Astrocyte (in vitro differentiated cells and primary cell): ENCODE data around the gene SLC35D2. TPM values are rescaled to one million over a fixed set of nuclear protein-coding genes. Genes with fewer than 3 reads are reported as not detected.

Experiments used
- DNase-seq: peaks from one replicate; pipeline ENCODE4 v3.0.0-alpha.2; 2010; ENCODE audit warnings: low read depth
- FAIRE-seq: peaks from 2 replicates; lab custom pipeline; 2011; peaks lifted over from hg19 to GRCh38; lab: Jason Lieb, UNC
- H2AFZ ChIP-seq: 2 replicates; pipeline ENCODE4 v1.6.0; 2012; ENCODE audit warnings: low read depth, low read length, inconsistent platforms
- H3K27ac ChIP-seq: 2 replicates; pipeline ENCODE4 v1.5.1; 2011; ENCODE audit warnings: low read depth, low read length, inconsistent platforms
- H3K27me3 ChIP-seq: 2 replicates; pipeline ENCODE4 v1.6.0; 2011; ENCODE audit warnings: low read length, inconsistent platforms; ENCODE audit not compliant: insufficient read depth
- H3K36me3 ChIP-seq: 2 replicates; pipeline ENCODE4 v1.5.1; 2011; ENCODE audit warnings: low read length, inconsistent platforms; ENCODE audit not compliant: insufficient read depth
- H3K4me1 ChIP-seq: 2 replicates; pipeline ENCODE4 v1.5.1; 2011; ENCODE audit warnings: low read length, inconsistent platforms; ENCODE audit not compliant: insufficient read depth
- H3K4me2 ChIP-seq: 2 replicates; pipeline ENCODE4 v1.6.0; 2012; ENCODE audit warnings: low read length, inconsistent platforms
- H3K4me3 ChIP-seq: 2 replicates; pipeline ENCODE4 v1.5.1; 2011; ENCODE audit warnings: low read depth, mild to moderate bottlenecking, low read length, inconsistent platforms; ENCODE audit not compliant: insufficient read depth
- H3K79me2 ChIP-seq: 2 replicates; pipeline ENCODE4 v1.6.0; 2012; ENCODE audit warnings: mild to moderate bottlenecking, low read length, inconsistent platforms; ENCODE audit not compliant: insufficient read depth
- H3K9ac ChIP-seq: 2 replicates; pipeline ENCODE4 v1.6.0; 2012; ENCODE audit warnings: mild to moderate bottlenecking, low read length, inconsistent platforms
- H3K9me3 ChIP-seq: 2 replicates; pipeline ENCODE4 v1.5.1; 2012; ENCODE audit warnings: low read depth, mild to moderate bottlenecking, low read length, inconsistent platforms; ENCODE audit not compliant: insufficient read depth
- H4K20me1 ChIP-seq: 2 replicates; pipeline ENCODE4 v1.6.0; 2012; ENCODE audit warnings: low read length, inconsistent platforms; ENCODE audit not compliant: insufficient read depth
- H3K27ac Mint-ChIP-seq: one replicate; pipeline ENCODE4 v1.8.0; 2021; ENCODE audit warnings: mild to moderate bottlenecking, mixed read lengths; ENCODE audit not compliant: unreplicated experiment
- H3K27me3 Mint-ChIP-seq: one replicate; pipeline ENCODE4 v1.8.0; 2021; ENCODE audit warnings: low read depth, mixed read lengths; ENCODE audit not compliant: unreplicated experiment
- H3K36me3 Mint-ChIP-seq: one replicate; pipeline ENCODE4 v1.8.0; 2021; ENCODE audit warnings: low read depth, mixed read lengths; ENCODE audit not compliant: unreplicated experiment
- H3K4me1 Mint-ChIP-seq: one replicate; pipeline ENCODE4 v1.8.0; 2021; ENCODE audit warnings: low read depth, mixed read lengths; ENCODE audit not compliant: unreplicated experiment
- H3K4me3 Mint-ChIP-seq: one replicate; pipeline ENCODE4 v1.8.0; 2021; ENCODE audit warnings: mild to moderate bottlenecking, moderate library complexity, mixed read lengths; ENCODE audit not compliant: unreplicated experiment
- H3K9me3 Mint-ChIP-seq: one replicate; pipeline ENCODE4 v1.8.0; 2021; ENCODE audit warnings: mild to moderate bottlenecking, mixed read lengths; ENCODE audit not compliant: unreplicated experiment
- CTCF ChIP-seq: IDR thresholded peaks from 2 replicates; pipeline ENCODE4 v1.5.1; 2011; ENCODE audit warnings: low read depth, mild to moderate bottlenecking, inconsistent platforms, low read length, moderate library complexity; ENCODE audit not compliant: insufficient read depth
- EZH2 ChIP-seq: IDR thresholded peaks from 2 replicates; pipeline ENCODE4 v1.6.1; 2012; ENCODE audit warnings: mild to moderate bottlenecking, low read length, inconsistent platforms; ENCODE audit not compliant: insufficient read depth
- total RNA-seq: library from RNA; stranded (reverse); gene quantifications from 2 replicates; pipeline ENCODE4 v1.2.1, GENCODE V29; 2021

The SLC35D2 gene
- total RNA-seq, 1 donor from 2014 or later = 37.3 TPM

DNA sequence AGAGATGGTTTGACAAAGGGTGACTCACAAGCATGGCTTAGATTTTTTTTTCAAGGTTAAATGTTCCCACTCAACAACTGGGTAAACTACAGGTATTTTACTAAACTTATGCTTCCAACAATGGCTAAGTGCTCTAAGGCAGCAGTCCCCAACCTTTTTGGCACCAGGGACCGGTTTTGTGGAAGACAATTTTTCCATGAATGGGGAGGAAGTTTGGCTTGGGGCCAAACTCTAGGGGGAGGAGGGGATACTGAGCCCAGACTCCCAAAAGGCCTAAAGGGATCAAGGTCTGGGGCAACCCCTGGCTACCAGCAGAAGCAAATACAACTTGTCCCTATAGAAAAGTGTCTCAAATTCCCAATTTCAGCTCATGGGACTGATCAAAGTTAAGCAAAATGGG is 49.6 kb downstream of the SLC35D2 start:
- no peaks in the 10 kb centered on the region for H3K79me2 ChIP-seq
- TF ChIP-seq EZH2 = no peak
- TF ChIP-seq CTCF = no peak
- FAIRE-seq (no peak), DNase-seq (no peak)
- H3K4me3 ChIP-seq = no peak overlapping the region
- H3K27ac ChIP-seq = no peak overlapping the region
- no peaks in the 10 kb centered on the region for H3K27me3 ChIP-seq
- Mint-ChIP-seq H3K36me3 (peaks cover 10% of the 10 kb centered on the region), H3K4me1 (peaks cover 12% of the 10 kb centered on the region), H3K9me3 (no peaks in the 10 kb centered on the region), H3K4me3 (no peak overlapping the region), H3K27me3 (no peaks in the 10 kb centered on the region), H3K27ac (no peak overlapping the region)
- H2AFZ ChIP-seq = no peak overlapping the region
- H3K4me1 ChIP-seq = peaks cover 11% of the 10 kb centered on the region
- no peak overlapping the region for H3K9ac ChIP-seq
- H3K9me3 ChIP-seq = no peaks in the 10 kb centered on the region
- H3K36me3 ChIP-seq = no peaks in the 10 kb centered on the region
- H3K4me2 ChIP-seq = no peak overlapping the region
- no peaks in the 10 kb centered on the region for H4K20me1 ChIP-seq

- Histone ChIP-seq H3K27me3 (no peaks in the 10 kb centered on the region), H3K4me2 (peak overlapping the region; percentile 28), H3K27ac (peak overlapping the region; percentile 8), H3K9ac (no peak overlapping the region), H3K4me1 (peaks cover 11% of the 10 kb centered on the region), H3K36me3 (no peaks in the 10 kb centered on the region), H3K9me3 (no peaks in the 10 kb centered on the region), H3K79me2 (no peaks in the 10 kb centered on the region), H4K20me1 (no peaks in the 10 kb centered on the region), H3K4me3 (no peak overlapping the region), H2AFZ (no peak overlapping the region)
- H3K4me3 Mint-ChIP-seq = no peak overlapping the region
- peak overlapping the region; percentile 48 for H3K27ac Mint-ChIP-seq
- H3K4me1 Mint-ChIP-seq = peaks cover 12% of the 10 kb centered on the region
- FAIRE-seq (peak; percentile 5), DNase-seq (peak; percentile 76)
- H3K36me3 Mint-ChIP-seq = peaks cover 10% of the 10 kb centered on the region
- TF ChIP-seq EZH2 = no peak
- no peak for TF ChIP-seq CTCF
- H3K27me3 Mint-ChIP-seq = no peaks in the 10 kb centered on the region
- H3K9me3 Mint-ChIP-seq = no peaks in the 10 kb centered on the region
Observed at GRCh38 chr9:96331236-96331947, 52.1 kb downstream of the SLC35D2 start.

DNA sequence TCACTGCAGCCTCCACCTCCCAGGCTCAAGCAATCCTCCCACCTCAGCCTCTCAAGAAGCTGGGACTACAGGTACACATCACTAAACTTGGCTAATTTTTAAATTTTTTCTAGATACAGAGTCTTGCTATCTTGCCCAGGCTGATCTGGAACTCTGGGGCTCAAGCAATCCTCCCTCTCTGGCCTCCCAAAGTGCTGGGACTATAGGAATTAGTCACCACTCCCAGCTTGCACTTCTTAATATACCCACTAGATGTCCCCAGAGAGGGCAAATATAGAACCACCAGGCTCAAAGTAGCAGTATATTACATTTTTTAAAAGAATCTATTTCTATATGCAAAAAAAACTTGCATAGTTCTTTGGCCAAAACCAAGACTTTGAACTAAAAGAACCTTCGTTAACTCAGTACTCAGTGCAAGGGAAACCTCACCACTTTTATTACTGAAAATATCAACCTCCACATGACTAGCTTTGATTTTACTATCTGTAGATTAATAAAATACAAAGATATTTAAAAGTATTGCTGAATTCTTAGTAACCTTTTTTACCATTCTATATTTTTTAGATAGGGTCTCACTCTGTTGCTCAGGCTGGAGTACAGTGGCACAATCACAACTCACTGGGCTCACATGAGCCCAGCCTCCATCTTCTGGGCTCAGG is 55.7 kb downstream of the SLC35D2 start:
- Histone ChIP-seq H3K36me3 (no peaks in the 10 kb centered on the region), H3K9me3 (no peaks in the 10 kb centered on the region), H3K79me2 (no peaks in the 10 kb centered on the region), H3K9ac (no peak overlapping the region), H3K4me2 (no peak overlapping the region), H2AFZ (no peak overlapping the region), H3K4me3 (no peak overlapping the region), H3K27me3 (no peaks in the 10 kb centered on the region), H3K4me1 (peaks cover 11% of the 10 kb centered on the region), H4K20me1 (no peaks in the 10 kb centered on the region), H3K27ac (no peak overlapping the region)
- no peaks in the 10 kb centered on the region for H3K9me3 Mint-ChIP-seq
- peaks cover 9% of the 10 kb centered on the region for H3K4me1 Mint-ChIP-seq
- peaks cover 6% of the 10 kb centered on the region for H3K36me3 Mint-ChIP-seq
- peak; percentile 16 for DNase-seq
- no peak overlapping the region for H3K27ac Mint-ChIP-seq
- H3K27me3 Mint-ChIP-seq = no peaks in the 10 kb centered on the region
- TF ChIP-seq CTCF (peak; percentile 80), EZH2 (no peak)
- FAIRE-seq = no peak
- H3K4me3 Mint-ChIP-seq = no peak overlapping the region
